Adipose tissue (tissue), 3 donors: ENCODE results near the gene CTXN1. TPM values are rescaled to one million over a fixed set of nuclear protein-coding genes. Genes with fewer than 3 reads are reported as not detected.
"Not testable (repeated sequence)": the region's sequence is repeated elsewhere in the genome, so short reads cannot be mapped to it uniquely, and the experiment has no call there.

Experiments used
- H3K27ac ChIP-seq: one replicate; pipeline ENCODE4 v1.5.1; 2013; ENCODE audit warnings: low read depth, low read length
- WGBS, 3 donors: extraction: QIAGEN DNeasy Blood & Tissue Kit; methylation state at CpG; one replicate each; pipeline ENCODE4 v1.1.7; 2013; 5-methylcytosine and 5-hydroxymethylcytosine counted together
- polyA plus RNA-seq, 3 donors: library from polyadenylated mRNA; stranded (reverse); fragments of 200-250 nt; gene quantifications; one replicate each; pipeline ENCODE4 v1.2.3, GENCODE V29; 2013
- donor health status: healthy with polysubstance abuse.
- donor health status: Bipolar disorder and iron deficiency.
- donor health status: healthy.

Gene CTXN1
- polyA plus RNA-seq, 3 donors = 0.36 to 1.3 (median 0.86) TPM

GRCh38 chr19:7893362-7894101, 32.4 kb downstream of the CTXN1 start:
- WGBS, 3 donors = 82 to 89% (median 82%) methylated on average over 18 of the region's 18 CpGs

DNA sequence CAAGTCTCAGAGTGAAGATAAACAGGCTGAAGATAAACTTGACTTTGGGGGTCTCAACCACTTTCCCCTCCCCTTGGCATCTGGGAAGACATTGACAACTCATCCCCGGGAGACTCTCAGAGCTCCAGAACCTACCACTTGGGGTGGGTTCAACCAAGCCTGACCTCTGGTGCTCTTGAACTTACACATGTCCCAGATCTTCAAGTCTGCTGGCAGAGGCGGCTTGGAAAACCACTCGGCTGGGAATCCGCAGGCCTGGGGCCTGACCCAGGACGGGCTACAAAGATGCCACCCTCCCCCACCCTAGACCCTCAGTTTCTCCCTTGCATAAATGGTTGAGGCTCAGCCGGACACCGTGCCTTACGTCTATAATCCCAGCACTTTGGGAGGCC, 37.1 kb downstream of the CTXN1 start:
- no peak overlapping the region for H3K27ac ChIP-seq
- WGBS, 3 donors = 54 to 78% (median 73%) methylated on average over 8 of the region's 8 CpGs

More at GRCh38 chr19:7893362-7894101, 32.4 kb downstream of the CTXN1 start:
- not testable (repeated sequence) for H3K27ac ChIP-seq

DNA sequence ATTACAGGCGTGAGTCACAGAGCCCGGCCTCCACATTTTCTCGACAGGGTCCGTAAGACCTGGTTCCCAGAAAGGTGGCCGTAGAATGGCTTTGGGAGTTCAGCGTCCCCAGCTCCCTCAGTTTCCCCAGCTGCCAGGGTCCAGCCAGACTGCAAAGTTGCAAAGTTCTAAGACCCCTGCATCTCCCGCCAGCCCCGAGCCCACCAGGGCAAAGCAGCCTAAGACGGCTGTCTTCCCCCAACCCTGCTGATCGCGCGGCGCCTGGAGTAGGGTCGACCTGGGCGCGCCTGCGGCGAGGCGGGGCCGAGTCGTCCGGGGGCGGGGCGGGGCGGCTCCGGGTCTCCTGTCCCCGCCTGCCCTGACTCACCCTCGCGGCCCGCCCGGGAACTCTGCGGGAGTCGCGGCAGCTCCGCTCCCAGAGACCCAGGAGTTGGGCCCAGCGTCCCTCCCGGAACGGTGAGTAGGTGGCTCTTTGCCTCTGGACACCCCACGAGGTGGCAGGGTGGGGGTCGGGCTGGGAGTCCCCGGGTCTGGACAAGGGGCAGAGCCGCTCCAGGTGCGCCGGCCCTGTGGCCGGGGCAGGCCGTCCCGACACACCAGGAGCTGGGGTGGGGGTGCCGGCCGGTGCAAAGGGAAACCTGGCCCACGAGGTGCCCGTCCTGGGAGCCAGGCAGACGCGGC, 37.6 kb downstream of the CTXN1 start, which contains the start of gene LRRC8E:
Gene LRRC8E, plus strand, starts transcription at position 366 of the 681 bp plus-strand sequence. CDS start 7,094 bp downstream, outside the sequence.
- no peak within 1 kb of the TSS for H3K27ac ChIP-seq
- 7 to 11% (median 9%) methylated on average over 50 to 53 of the region's 53 CpGs for WGBS, 3 donors

- H3K27ac ChIP-seq = no peak overlapping the region
- 77 to 87% (median 79%) methylated on average over 16 of the region's 16 CpGs for WGBS, 3 donors
Observed at GRCh38 chr19:7887408-7888144, 38.4 kb downstream of the CTXN1 start.

- WGBS, 3 donors = 80 to 91% (median 85%) methylated on average over 8 of the region's 8 CpGs
- H3K27ac ChIP-seq = no peak overlapping the region
Observed at GRCh38 chr19:7885818-7886217, 40.1 kb downstream of the CTXN1 start.

- 72 to 88% (median 85%) methylated on average over 2 of the region's 2 CpGs for WGBS, 3 donors
- H3K27ac ChIP-seq = no peak overlapping the region
Observed at GRCh38 chr19:7883796-7884570, 42.0 kb downstream of the CTXN1 start.

- no peak overlapping the region for H3K27ac ChIP-seq
- WGBS, 3 donors = 72 to 86% (median 79%) methylated on average over 4 of the region's 4 CpGs
Observed at GRCh38 chr19:7883105-7883504, 42.8 kb downstream of the CTXN1 start.

DNA sequence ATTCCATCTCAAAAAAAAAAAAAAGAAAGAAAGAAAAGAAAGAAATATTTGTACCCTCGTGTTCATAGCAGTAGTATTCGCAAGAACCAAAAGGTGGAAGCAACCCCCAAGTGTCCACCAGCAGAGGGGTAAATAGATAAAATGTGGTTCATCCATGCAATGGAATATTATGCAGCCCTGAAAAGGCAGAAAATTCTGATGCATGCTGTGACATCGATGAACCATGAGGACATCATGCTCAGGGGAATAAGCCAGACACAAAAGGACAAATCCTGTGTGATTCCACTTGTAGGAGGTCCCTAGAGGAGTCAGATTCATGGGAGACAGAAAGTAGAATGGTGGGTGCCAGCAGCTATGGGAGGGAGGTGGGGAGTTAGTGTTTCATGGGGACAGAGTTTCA, 44.0 kb downstream of the CTXN1 start:
- 95 to 96% (median 95%) methylated on average over 3 of the region's 3 CpGs for WGBS, 3 donors
- H3K27ac ChIP-seq = no peak overlapping the region

DNA sequence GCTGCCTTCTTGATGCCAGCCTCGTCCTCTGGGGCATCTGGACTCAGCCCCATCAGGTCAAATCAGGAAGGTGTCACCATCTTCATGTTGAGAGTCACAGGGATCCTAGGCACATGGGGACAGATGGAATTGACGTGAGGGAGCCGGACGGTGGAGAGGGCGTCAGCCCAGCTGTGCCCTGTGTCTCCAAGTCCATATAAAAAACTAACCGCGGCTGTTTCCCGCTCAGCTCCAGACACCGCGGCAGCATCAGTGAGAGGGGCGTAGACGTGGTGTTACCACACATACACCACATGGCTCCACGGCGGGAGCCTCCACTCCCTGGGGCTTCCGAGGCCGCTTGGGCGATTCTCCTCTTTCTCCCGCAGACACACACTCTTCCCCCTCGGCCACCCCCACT, 46.1 kb downstream of the CTXN1 start:
- WGBS, 3 donors = 83 to 93% (median 83%) methylated on average over 19 of the region's 19 CpGs

DNA sequence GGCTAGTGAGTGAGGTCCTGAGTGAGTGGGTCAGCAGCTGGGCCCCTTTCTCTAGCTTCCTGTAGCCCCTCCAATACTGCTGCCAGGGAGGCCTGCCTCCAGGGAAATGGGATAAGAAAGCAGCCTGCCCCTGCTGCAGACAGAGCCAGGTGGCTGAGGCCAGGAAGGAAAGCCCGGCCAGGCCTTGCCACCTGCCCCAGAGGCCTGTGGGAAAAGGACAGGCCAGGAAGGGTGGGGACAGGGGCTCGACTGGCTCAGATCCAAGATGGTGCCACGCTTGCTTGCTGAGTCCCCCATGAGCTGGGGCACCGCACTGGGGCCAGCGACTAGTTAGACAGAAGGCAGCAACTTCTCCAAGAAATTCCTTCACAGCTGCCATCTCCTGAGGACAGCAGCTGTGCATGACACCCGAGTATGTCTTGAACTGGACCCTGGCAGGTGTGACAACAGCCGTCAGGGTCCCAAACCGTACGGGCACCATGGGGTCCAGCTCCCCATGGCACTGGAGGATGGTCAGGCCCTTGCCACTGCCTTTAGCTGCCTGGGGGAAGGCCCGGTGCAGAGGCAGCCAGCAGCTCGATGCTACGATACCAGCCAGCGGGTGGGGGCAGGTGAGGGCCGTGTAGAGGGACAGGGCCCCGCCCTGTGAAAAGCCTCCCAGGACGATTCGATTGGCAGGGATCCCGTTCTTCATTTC, 46.7 kb downstream of the CTXN1 start:
- H3K27ac ChIP-seq = no peak overlapping the region
- WGBS, 3 donors = 76% methylated on average over 18 of the region's 18 CpGs

More for the DNA sequence above, 46.1 kb downstream of the CTXN1 start:
- H3K27ac ChIP-seq = no peak overlapping the region

GRCh38 chr19:7877249-7877836, 48.6 kb downstream of the CTXN1 start:
- 76 to 78% (median 77%) methylated on average over 6 of the region's 6 CpGs for WGBS, 3 donors
- H3K27ac ChIP-seq = no peak overlapping the region

DNA sequence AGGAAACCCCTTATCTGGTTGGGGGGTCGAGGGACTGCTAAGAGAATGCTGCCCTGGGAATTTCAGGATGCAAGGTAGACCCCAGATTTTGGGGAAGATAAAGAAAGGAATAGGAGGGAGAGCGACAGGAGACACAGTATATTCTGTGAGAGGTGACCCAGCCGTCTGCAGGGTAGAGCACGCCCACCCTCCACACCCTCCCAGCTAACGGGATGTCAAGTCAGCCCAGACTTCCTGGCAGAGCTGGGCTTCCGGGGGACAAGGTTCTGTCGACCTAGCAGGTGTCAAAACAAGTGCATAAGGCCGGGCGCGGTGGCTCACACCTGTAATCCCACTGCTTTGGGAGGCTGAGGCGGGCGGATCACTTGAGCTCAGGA, 51.0 kb downstream of the CTXN1 start:
- no peak overlapping the region for H3K27ac ChIP-seq
- WGBS, 3 donors = 33% methylated on average over 12 of the region's 12 CpGs

Other genes with a start within 250 kb of the CTXN1 start
- 10 to 100 TPM in 2 of 3 donors, under 1 TPM in 1; 0.76 to 36.0 (median 20.8) TPM for gene MCEMP1, start 249.0 kb downstream of the CTXN1 start, polyA plus RNA-seq
- 100 to 1,000 TPM in 1 of 3 donors, 10 to 100 TPM in 2; 58.0 to 146 (median 75.1) TPM for gene TRAPPC5, start 245.3 kb downstream of the CTXN1 start, polyA plus RNA-seq
- under 1 TPM; 0.22 to 0.39 (median 0.38) TPM for gene FCER2, start 224.0 kb downstream of the CTXN1 start, polyA plus RNA-seq
- 10 to 100 TPM in 1 of 3 donors, 1 to 10 TPM in 2; 2.7 to 21.5 (median 7.2) TPM for gene CLEC4G, start 194.0 kb downstream of the CTXN1 start, polyA plus RNA-seq
- gene CD209, start 178.6 kb downstream of the CTXN1 start, polyA plus RNA-seq = 10 to 100 TPM in 2 of 3 donors, 1 to 10 TPM in 1; 1.3 to 12.8 (median 12.7) TPM
- gene CLEC4M, start 162.9 kb downstream of the CTXN1 start, polyA plus RNA-seq = 1 to 10 TPM in 1 of 3 donors, under 1 TPM in 1, not detected in 1; 0.16 to 3.7 TPM
- 10 to 100 TPM in 1 of 3 donors, 1 to 10 TPM in 2; 3.9 to 10.2 (median 8.4) TPM for gene EVI5L, start 95.9 kb downstream of the CTXN1 start, polyA plus RNA-seq
- under 1 TPM in 2 of 3 donors, not detected in 1; 0.04 to 0.78 TPM for gene PRR36, start 51.7 kb downstream of the CTXN1 start, polyA plus RNA-seq
- gene LRRC8E, start 37.6 kb downstream of the CTXN1 start, polyA plus RNA-seq = 1 to 10 TPM in 1 of 3 donors, under 1 TPM in 2; 0.22 to 4.1 (median 0.61) TPM
- 10 to 100 TPM; 15.3 to 33.0 (median 20.4) TPM for gene MAP2K7, start 22.3 kb downstream of the CTXN1 start, polyA plus RNA-seq
- 1 to 10 TPM in 1 of 3 donors, under 1 TPM in 1, not detected in 1; 0.07 to 1.0 TPM for gene TGFBR3L, start 11.3 kb downstream of the CTXN1 start, polyA plus RNA-seq
- 10 to 100 TPM; 13.3 to 21.0 (median 15.7) TPM for gene SNAPC2, start 5.8 kb downstream of the CTXN1 start, polyA plus RNA-seq
- 10 to 100 TPM; 32.2 to 58.1 (median 54.9) TPM for gene TIMM44, start 17.5 kb upstream of the CTXN1 start, polyA plus RNA-seq
- gene ELAVL1, start 79.5 kb upstream of the CTXN1 start, polyA plus RNA-seq = 10 to 100 TPM; 15.2 to 29.7 (median 16.9) TPM
- gene CCL25, start 126.6 kb upstream of the CTXN1 start, polyA plus RNA-seq = under 1 TPM in 1 of 3 donors, not detected in 2; 0.07 TPM
- gene FBN3, start 223.5 kb upstream of the CTXN1 start, polyA plus RNA-seq = under 1 TPM in 2 of 3 donors, not detected in 1; 0.01 to 0.05 TPM